Osteoblast (primary cell): ENCODE results near the gene NARS2. TPM values are rescaled to one million over a fixed set of nuclear protein-coding genes. Genes with fewer than 3 reads are reported as not detected.
"Not testable (repeated sequence)": the region's sequence is repeated elsewhere in the genome, so short reads cannot be mapped to it uniquely, and the experiment has no call there.

Experiments used
- DNase-seq: peaks from one replicate; pipeline ENCODE4 v3.0.0; 2011; ENCODE audit warnings: low spot score, mixed read lengths; ENCODE audit not compliant: insufficient read length; ENCODE audit errors: missing footprints
- H2AFZ ChIP-seq: 2 replicates; pipeline ENCODE4 v1.6.0; 2011; ENCODE audit warnings: mild to moderate bottlenecking, low read length
- H3K27ac ChIP-seq: 2 replicates; pipeline ENCODE4 v1.5.1; 2011; ENCODE audit warnings: mild to moderate bottlenecking, low read depth, low read length, moderate library complexity
- H3K27me3 ChIP-seq: 2 replicates; pipeline ENCODE4 v1.6.0; 2012; ENCODE audit warnings: mild to moderate bottlenecking, control low read depth, inconsistent platforms, low read length, moderate library complexity; ENCODE audit not compliant: insufficient read depth
- H3K36me3 ChIP-seq: 2 replicates; pipeline ENCODE4 v1.5.1; 2011; ENCODE audit warnings: mild to moderate bottlenecking, low read length, control low read depth, moderate library complexity; ENCODE audit not compliant: insufficient read depth
- H3K4me1 ChIP-seq: 2 replicates; pipeline ENCODE4 v1.5.1; 2011; ENCODE audit warnings: mild to moderate bottlenecking, low read length, control low read depth, moderate library complexity; ENCODE audit not compliant: insufficient read depth
- H3K4me2 ChIP-seq: 2 replicates; pipeline ENCODE4 v1.6.0; 2011; ENCODE audit warnings: mild to moderate bottlenecking, low read length; ENCODE audit not compliant: insufficient read depth
- H3K4me3 ChIP-seq: fragments of 200-600 bp; sonication (generic); 3 replicates; pipeline ENCODE4 v1.5.1; 2012; ENCODE audit warnings: mild to moderate bottlenecking, low read length, inconsistent platforms; ENCODE audit not compliant: insufficient read depth
- H3K79me2 ChIP-seq: 2 replicates; pipeline ENCODE4 v1.6.0; 2012; ENCODE audit warnings: mild to moderate bottlenecking, low read length, control low read depth, inconsistent platforms; ENCODE audit not compliant: insufficient read depth
- H3K9me3 ChIP-seq: 2 replicates; pipeline ENCODE4 v1.5.1; 2011; ENCODE audit warnings: low read depth, low read length, control low read depth
- H4K20me1 ChIP-seq: 2 replicates; pipeline ENCODE4 v1.6.0; 2012; ENCODE audit warnings: mild to moderate bottlenecking, low read length, control low read depth; ENCODE audit not compliant: insufficient read depth
- total RNA-seq: library from RNA; depleted of rRNA; stranded (reverse); fragments of >200 nt; gene quantifications from 2 replicates; pipeline ENCODE4 v1.2.3, GENCODE V29; 2012
- TF ChIP-seq, protein P1 (sequence below): IDR thresholded peaks from 2 replicates; pipeline ENCODE4 v1.5.1; 2011; ENCODE audit warnings: mild to moderate bottlenecking, low read depth, low read length, moderate library complexity; ENCODE audit errors: extremely low read depth

The NARS2 gene
- total RNA-seq, 1 donor: 19.5 TPM

DNA sequence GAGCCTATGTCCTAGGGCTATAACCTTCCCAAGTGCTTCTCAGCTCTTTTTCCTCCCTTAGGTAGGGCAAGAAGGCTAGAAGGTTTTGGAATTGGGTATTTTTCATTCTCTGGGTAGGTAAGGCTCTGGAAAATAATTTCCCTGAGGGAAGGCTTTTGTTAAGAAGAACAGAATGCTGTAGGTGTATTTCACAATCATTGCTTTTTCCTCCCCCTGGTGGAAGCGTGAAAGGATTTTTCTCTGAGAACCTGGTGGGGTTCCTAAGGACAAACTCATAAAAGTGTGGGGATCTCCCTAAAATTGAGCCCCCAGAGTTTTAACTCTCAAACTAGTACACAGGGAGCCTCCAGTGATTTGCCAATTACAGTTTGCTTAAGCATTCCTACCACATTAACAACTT, 41.1 kb upstream of the NARS2 start:
- Histone ChIP-seq H3K9me3 (peaks cover under 1% of the 10 kb centered on the region), H3K4me2 (no peak overlapping the region), H3K27ac (no peak overlapping the region), H3K79me2 (no peaks in the 10 kb centered on the region), H4K20me1 (no peaks in the 10 kb centered on the region), H3K36me3 (no peaks in the 10 kb centered on the region), H3K4me1 (no peaks in the 10 kb centered on the region), H2AFZ (no peak overlapping the region), H3K27me3 (peaks cover 4% of the 10 kb centered on the region), H3K4me3 (no peak overlapping the region)
- TF ChIP-seq, protein P1, sequence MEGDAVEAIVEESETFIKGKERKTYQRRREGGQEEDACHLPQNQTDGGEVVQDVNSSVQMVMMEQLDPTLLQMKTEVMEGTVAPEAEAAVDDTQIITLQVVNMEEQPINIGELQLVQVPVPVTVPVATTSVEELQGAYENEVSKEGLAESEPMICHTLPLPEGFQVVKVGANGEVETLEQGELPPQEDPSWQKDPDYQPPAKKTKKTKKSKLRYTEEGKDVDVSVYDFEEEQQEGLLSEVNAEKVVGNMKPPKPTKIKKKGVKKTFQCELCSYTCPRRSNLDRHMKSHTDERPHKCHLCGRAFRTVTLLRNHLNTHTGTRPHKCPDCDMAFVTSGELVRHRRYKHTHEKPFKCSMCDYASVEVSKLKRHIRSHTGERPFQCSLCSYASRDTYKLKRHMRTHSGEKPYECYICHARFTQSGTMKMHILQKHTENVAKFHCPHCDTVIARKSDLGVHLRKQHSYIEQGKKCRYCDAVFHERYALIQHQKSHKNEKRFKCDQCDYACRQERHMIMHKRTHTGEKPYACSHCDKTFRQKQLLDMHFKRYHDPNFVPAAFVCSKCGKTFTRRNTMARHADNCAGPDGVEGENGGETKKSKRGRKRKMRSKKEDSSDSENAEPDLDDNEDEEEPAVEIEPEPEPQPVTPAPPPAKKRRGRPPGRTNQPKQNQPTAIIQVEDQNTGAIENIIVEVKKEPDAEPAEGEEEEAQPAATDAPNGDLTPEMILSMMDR: no peak
- DNase-seq: no peak

DNA sequence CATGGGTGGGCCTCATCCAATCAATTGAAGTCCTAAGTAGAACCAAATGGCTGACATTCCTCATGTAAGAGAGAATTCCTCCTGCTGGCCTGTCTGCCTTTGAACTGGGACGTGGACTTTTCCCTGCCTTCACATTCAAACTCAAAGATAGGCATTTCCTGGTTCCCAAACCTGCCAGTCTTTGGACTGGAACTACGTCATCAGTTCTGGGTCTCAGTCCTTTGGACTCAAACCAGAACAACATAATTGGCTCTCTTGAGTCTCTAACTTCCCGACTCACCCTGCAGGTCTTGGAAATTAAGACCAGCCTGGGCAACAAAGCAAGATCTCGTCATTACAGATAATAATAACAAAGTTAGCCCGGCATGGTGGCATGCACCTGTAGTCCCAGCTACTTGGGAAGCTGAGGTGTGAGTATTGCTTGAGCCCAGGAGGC, 38.7 kb upstream of the NARS2 start:
- Histone ChIP-seq H3K27me3 (peaks cover 4% of the 10 kb centered on the region), H3K36me3 (no peaks in the 10 kb centered on the region), H3K4me2 (no peak overlapping the region), H3K4me3 (no peak overlapping the region), H2AFZ (no peak overlapping the region), H3K79me2 (no peaks in the 10 kb centered on the region), H3K4me1 (no peaks in the 10 kb centered on the region), H3K9me3 (no peaks in the 10 kb centered on the region), H3K27ac (no peak overlapping the region), H4K20me1 (no peaks in the 10 kb centered on the region)
- no peak for DNase-seq
- TF ChIP-seq, protein P1: no peak

DNA sequence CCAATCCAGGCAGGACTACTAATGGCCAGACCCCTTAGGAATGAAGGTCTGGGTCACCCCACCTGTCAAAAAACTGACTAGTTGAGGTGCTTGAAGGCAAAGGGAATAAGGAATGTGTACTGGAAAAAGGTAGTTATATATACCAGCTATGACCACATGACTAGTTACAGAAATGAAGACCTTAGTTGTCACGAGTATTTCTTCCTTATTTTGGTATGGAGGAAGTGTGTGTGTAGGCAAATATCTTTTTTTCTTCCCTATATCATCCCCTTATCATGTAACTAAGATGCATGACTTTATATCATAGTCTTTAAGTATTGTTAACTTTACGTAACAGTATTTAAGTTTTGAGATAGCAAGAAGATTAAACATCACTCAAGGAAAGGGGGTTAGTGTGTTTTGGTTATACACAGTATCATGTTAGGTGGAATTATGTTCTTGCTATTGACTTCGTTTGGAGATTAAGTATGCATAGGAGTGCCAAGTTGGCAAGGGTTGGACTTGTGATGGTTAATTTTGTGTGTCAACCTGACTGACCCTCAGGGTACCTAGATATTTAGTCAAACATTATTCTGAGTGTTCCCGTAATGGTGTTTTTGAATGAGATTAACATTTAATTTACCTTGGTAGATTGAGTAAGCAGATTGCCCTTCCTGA, 38.2 kb upstream of the NARS2 start:
- H3K36me3 ChIP-seq: no peaks in the 10 kb centered on the region
- H2AFZ ChIP-seq: no peak overlapping the region
- no peak overlapping the region for H3K27ac ChIP-seq
- TF ChIP-seq, protein P1: no peak
- no peak for DNase-seq
- H3K9me3 ChIP-seq: no peaks in the 10 kb centered on the region
- H3K4me2 ChIP-seq: no peak overlapping the region
- no peak overlapping the region for H3K4me3 ChIP-seq
- no peaks in the 10 kb centered on the region for H3K79me2 ChIP-seq
- H3K27me3 ChIP-seq: peaks cover 4% of the 10 kb centered on the region
- H4K20me1 ChIP-seq: no peaks in the 10 kb centered on the region
- no peaks in the 10 kb centered on the region for H3K4me1 ChIP-seq

DNA sequence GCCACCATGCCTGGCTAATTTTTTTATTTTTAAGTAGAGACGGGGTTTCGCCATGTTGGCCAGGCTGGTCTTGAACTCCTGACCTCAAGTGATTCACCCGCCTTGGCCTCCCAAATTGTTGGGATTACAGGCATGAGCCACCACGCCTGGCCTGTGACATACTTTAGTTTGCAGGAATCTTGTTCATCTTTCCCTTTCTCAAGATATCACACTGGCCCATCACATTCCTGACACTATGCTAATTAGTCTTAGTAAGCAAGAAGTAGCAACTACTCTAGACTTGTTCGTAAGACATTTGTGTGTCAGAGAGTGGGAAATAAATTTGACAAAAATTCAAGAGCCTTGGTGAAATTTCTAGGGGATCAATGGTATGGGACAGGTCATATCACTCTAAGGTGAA, 34.7 kb upstream of the NARS2 start:
- H3K9me3 ChIP-seq, H3K79me2 ChIP-seq, H3K27me3 ChIP-seq, H3K4me3 ChIP-seq, H4K20me1 ChIP-seq, DNase-seq, H2AFZ ChIP-seq, H3K4me2 ChIP-seq, H3K27ac ChIP-seq, H3K4me1 ChIP-seq, H3K36me3 ChIP-seq: not testable (repeated sequence)
